Dermis microvascular lymphatic vessel endothelial cell (primary cell): ENCODE measurements around the gene CAPN8. TPM values are rescaled to one million over a fixed set of nuclear protein-coding genes. Genes with fewer than 3 reads are reported as not detected.

ENCODE experiments used
- DNase-seq, 2 donors: peaks; one replicate each; pipeline versions ENCODE4 v3.0.0 to v3.0.0-alpha.2; 2010; ENCODE audit warnings: low read depth in 2 of 2
- total RNA-seq: library from RNA; depleted of rRNA; stranded (reverse); fragments of >200 nt; gene quantifications from 2 replicates; pipeline ENCODE4 v1.2.1, GENCODE V29; 2014

The CAPN8 gene
- total RNA-seq, 1 donor from 2014 or later, result not detected

DNA sequence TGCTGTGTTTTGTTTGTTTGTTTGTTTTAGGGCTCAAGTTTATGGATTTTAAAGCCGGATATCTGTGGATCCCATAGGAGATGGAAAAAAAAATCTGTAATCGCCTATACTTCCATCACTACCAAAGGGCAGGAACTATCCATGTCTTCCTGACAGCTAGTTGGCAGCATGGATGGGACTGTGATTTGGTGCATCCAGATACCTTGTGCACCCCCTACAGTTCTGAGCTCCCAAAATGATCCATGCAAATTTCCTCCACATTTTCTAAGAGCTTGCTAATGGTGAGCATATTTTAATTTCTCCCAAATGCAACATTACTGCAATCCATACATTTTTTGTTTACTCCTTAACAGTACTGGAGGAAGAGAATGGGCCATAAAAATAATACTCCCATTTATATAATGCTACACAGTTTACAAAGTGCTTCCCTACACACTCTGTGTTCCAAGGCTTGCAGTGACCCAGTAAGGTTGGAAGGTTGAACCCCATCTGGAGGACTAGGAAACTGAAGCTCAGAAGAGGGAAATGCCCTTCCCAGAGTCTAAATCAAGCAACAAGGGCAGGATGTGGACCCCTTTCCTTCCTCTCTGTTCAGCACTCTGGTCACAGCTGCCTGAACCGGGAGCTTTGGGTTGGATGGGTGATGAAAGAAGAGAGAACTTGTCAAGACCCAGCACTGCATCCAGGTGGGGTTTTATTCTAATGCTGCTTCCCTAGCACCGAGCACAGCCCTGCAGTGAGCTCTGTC, 48.0 kb downstream of the CAPN8 start:
- peak; percentile 36 to 59 for DNase-seq

- no peak for DNase-seq
These were observed 48.9 kb downstream of the CAPN8 start for GRCh38 chr1:223616586-223616985.

- peak in 1 of 2 donors; percentile 54 for DNase-seq
These were observed 53.6 kb downstream of the CAPN8 start for GRCh38 chr1:223611936-223612335.

GRCh38 chr1:223609977-223610376, 55.5 kb downstream of the CAPN8 start:
- DNase-seq, result no peak

GRCh38 chr1:223609066-223609465, 56.4 kb downstream of the CAPN8 start:
- DNase-seq, result no peak

GRCh38 chr1:223558512-223558911, 107.0 kb downstream of the CAPN8 start:
- DNase-seq, result no peak

GRCh38 chr1:223557130-223557475, 108.4 kb downstream of the CAPN8 start:
- no peak for DNase-seq

DNA sequence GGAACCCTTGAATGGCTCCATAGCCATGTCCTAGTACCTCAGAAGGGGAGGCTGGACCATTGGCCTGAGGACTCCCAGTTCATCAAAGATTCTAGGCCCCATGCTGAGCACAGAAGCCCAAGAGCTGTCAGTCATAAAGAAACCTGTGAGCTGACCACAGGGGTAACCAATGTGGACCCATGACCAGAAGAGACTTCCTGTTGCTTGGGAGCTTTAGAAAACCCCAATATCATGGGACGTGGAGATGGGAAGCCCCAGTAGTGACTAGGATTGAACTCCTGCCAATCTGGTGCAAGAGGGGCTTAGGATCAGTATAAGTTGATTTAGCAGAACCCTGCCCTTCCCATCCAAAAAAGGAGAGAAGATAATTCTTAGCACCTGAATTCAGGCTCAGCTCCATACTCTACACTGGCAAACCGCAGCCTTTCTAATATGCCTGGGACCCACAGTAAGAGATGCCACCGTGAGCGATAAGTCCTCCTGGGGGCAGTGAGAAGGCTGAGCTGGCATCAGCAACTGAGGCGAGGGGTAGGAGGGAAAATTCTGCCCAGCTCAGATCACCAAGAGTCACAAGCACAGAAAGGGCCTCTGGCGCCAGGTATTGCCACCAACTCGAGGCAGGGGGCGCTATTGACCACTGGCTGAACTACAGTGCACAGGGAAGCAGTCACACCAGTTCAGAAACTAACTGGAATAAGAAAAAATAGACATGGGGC, 108.9 kb downstream of the CAPN8 start:
- DNase-seq, result peak in 1 of 2 donors; percentile 44

DNA sequence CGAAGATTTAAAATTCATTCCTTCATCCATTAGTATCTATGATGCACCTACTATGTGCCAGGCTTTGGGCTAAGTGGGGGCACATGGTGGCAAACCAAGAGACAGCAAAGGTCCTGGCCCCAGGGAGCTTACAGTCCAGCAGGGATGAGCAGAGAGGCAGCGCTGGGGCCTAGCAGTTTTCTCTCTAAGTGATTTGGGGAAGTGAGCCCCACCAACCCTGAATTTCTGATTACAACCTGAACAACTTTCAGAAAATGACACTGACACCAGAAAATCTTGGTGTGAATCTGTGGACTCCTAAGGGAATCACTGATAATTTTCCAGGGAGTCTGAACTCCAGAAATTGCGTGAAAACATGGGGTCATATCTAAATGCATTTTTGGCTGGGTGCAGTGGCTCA, 111.5 kb downstream of the CAPN8 start:
- DNase-seq, result no peak

DNA sequence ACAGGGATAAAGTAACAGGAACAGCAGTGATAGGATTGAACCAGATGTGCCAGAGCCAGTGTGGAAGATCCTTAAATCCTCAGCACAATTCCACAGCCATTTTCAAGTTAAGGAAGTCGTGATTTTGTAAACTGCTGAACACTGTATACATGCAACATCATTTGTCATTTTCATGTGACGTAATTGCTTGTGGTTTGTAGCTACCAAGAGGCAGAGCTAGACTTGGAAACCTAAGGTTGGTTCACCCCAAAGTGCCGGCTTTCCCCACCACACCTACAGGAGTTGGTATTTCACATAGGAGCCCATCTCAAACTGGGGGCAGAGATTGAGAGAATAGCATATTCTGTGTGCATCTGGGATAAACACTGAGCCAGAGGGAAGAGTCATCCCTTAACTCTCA, 113.9 kb downstream of the CAPN8 start:
- no peak for DNase-seq

- no peak for DNase-seq
These were observed 115.8 kb downstream of the CAPN8 start for GRCh38 chr1:223549740-223550139.

DNA sequence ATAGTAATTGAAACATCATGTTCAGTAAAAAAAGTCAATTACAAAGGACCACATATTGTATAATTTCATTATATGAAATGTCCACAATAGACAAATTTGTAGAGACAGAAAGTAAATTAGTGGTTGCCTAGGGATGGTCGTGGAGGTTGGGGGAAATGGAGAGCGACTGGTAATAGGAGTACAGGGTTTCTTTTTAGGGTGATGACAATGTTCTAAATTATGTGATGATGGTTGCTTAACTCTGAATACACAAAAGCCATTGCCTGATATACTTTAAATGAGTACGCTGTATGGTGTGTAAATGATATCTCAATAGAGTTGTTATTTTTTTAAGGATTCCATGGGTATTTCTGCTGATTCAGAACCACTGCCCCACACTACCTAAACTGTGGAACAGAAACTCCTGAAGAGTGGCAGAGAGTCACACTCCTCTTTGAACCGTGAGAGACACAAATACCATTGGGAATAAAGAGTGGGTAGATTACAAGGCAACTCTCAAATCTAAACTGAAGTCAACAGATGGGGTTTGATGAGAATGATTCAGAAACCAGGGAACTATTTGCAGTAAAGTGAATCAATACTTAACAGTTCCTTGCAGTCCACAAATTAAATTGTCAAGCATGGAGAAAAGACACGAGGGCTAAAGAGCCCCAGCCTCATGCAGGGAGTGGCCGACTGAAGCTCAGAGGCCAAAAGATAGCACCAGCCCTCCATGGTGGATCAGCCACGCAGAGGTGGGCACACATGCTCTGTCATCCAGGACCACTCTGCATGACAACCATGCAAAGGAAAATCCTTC, 118.0 kb downstream of the CAPN8 start:
- no peak for DNase-seq

GRCh38 chr1:223545343-223545742, 120.2 kb downstream of the CAPN8 start:
- DNase-seq, result no peak

DNA sequence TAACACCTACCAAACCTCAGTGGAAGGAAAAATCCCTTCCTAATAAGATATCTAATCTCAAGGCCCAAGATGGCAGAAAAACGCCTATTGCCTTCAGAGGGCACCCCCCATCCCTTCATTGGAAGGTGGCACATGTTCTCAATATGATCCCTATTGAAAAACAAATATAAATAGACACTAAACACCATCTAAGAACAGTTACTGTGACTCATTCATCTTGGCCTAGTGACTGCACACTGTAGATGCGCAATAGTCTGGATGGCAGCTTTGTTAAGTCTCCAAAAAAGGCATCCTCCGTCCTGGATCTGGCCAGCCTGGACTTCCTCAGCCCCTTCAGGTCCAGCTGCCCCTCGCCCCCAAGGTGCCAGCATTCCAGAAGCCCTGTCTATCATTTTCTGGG, 121.9 kb downstream of the CAPN8 start:
- DNase-seq, result no peak

DNA sequence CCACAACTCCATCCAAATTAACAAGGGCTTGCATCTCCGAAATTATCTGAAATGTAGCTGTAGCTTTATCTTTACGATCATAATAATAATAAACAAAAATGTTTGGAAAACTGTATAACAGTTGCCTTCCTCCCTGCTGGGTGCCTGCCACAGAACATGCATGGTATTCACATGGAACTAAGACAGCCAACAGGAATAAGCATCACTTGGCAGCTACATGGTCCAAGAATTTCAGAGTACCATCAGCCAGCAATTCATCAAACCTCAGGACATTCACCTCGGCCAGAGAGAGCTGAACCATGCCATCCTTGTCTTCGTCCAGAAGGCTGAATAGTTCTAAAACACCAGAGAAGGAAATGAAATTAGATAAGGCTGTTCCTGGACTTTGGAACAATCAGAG, 122.7 kb downstream of the CAPN8 start:
- no peak for DNase-seq

- no peak for DNase-seq
These were observed 124.9 kb downstream of the CAPN8 start for GRCh38 chr1:223540485-223541106.

DNA sequence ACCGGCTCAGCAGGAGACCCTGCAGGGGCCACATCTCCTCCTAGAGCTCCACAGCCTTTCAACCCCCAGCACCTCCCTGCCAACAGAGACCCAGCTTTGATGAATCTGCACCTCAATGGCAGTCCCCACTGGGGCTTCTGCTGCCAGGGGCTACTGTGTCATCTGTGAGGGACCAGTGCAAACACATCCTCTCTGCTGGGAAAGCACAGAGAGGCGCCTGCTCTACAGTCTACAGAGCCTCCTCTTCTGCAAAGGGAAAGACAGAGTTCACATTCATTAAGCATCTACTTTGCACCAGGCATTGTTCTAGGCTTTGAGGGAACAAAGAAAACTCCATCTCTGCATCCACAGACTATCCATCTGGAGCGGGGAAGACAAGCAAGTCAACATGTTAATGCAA, 125.8 kb downstream of the CAPN8 start:
- DNase-seq, result no peak

GRCh38 chr1:223538981-223539380, 126.5 kb downstream of the CAPN8 start:
- no peak for DNase-seq

DNA sequence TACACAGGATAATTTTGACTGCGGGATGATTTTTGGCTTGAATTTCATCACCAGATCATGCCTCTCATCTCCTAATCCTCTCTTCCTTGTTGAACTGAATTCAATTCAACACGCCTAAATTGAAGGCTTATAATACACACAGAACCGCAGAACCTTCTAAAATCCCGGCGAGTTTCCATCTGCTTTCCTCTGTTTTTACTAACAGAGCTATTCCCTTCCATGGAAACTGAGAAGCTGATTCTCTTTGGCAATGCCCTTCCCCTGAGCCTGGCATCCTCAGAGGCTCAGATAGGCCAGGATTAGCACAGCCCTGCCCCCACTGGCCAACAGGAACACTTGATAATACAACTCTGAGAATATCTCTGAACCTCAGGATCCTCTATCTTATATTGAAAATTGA, 130.2 kb downstream of the CAPN8 start:
- no peak for DNase-seq

- DNase-seq, result no peak
These were observed 130.8 kb downstream of the CAPN8 start for GRCh38 chr1:223534677-223535076.

GRCh38 chr1:223533708-223534107, 131.8 kb downstream of the CAPN8 start:
- no peak for DNase-seq

DNA sequence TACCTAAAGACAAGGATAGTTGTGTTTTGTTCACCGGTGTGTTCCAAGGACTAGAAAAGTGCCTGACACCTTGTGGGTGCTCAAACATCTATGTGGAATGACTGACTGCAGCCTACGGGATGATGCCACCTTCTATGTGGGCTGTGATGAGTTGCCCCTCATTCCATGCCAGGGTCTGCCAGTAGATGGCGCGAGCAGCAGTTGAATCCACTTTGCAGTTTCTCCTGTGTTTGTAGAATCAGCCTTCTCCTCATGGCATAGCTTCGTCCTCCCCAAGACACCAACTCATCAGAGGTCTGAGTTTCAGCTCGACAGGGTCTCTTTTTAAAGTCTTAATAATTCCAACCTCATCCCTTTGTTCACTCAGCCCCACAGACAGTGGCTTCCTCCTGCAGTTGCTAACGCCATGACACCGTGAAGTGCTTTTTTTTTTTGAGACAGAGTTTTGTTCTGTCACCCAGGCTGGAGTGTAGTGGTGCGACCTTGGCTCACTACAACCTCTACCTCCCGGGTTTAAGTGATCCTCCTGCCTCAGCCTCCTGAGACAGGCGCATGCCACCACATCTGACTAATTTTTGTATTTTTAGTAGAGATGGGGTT, 133.7 kb downstream of the CAPN8 start:
- DNase-seq, result peak; percentile 23 to 51
